T-helper 17 cell (primary cell): Measurements from ENCODE around the gene GNB5. TPM values are rescaled to one million over a fixed set of nuclear protein-coding genes. Genes with fewer than 3 reads are reported as not detected.
"Not testable (repeated sequence)": the region's sequence is repeated elsewhere in the genome, so short reads cannot be mapped to it uniquely, and the experiment has no call there.

Source experiments
- ATAC-seq: fragments of 150-1000 bp; cut with Tn5 transposase; 2 replicates; pipeline ENCODE4 v1.10.0; 2021; ENCODE audit warnings: mild to moderate bottlenecking, moderate library complexity
- DNase-seq, 3 donors: peaks; one replicate each; pipeline versions ENCODE4 v3.0.0 to v3.0.0-alpha.2; 2020 to 2021
- H3K9me3 ChIP-seq: one replicate; pipeline ENCODE4 v1.7.0; 2013; ENCODE audit warnings: low read length, mild to moderate bottlenecking; ENCODE audit not compliant: control insufficient read depth, poor library complexity, severe bottlenecking
- H3K27ac Mint-ChIP-seq: one replicate; pipeline ENCODE4 v1.8.0; 2022; ENCODE audit warnings: mild to moderate bottlenecking, moderate library complexity, mixed read lengths
- H3K27me3 Mint-ChIP-seq: one replicate; pipeline ENCODE4 v1.8.0; 2022; ENCODE audit warnings: mixed read lengths
- H3K36me3 Mint-ChIP-seq: one replicate; pipeline ENCODE4 v1.8.0; 2022; ENCODE audit warnings: low read depth, mixed read lengths
- H3K4me1 Mint-ChIP-seq: one replicate; pipeline ENCODE4 v1.8.0; 2022; ENCODE audit warnings: mild to moderate bottlenecking, mixed read lengths
- H3K4me3 Mint-ChIP-seq: one replicate; pipeline ENCODE4 v1.8.0; 2022; ENCODE audit warnings: mild to moderate bottlenecking, moderate library complexity, mixed read lengths
- total RNA-seq, 4 donors: library from RNA in 2 of 4; stranded (reverse) in 2 of 4; gene quantifications; one replicate each; pipeline ENCODE4 v1.2.3 and lab custom pipeline; 2022 to 2026

GNB5 gene
- total RNA-seq, 2 donors from 2014 or later: 63.2 to 79.7 TPM

DNA sequence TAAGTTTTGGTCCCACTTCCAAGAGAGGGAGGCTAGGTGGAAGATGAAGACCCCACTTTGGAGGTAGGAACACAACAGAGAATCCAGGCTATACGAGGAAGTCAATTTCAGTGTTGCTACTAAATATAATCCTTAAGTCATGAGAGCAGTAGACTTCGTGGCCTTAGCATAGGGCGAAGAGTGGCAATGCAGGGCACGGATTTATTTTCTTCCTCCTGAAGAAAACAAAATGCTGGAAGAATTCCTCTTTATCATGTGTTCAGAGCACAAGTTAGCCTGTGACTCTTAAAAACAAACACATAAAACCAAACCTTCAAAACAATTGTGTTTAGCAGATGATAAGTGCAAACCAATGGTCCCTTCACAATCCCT lies 98.0 kb downstream of the GNB5 start:
- peaks cover 22% of the 10 kb centered on the region for H3K27me3 Mint-ChIP-seq
- no peaks in the 10 kb centered on the region for H3K4me1 Mint-ChIP-seq
- no peak for ATAC-seq
- DNase-seq: no peak
- H3K4me3 Mint-ChIP-seq: no peak overlapping the region
- H3K36me3 Mint-ChIP-seq: peaks cover 2% of the 10 kb centered on the region
- H3K9me3 ChIP-seq: peaks cover 11% of the 10 kb centered on the region
- H3K27ac Mint-ChIP-seq: no peak overlapping the region

DNA sequence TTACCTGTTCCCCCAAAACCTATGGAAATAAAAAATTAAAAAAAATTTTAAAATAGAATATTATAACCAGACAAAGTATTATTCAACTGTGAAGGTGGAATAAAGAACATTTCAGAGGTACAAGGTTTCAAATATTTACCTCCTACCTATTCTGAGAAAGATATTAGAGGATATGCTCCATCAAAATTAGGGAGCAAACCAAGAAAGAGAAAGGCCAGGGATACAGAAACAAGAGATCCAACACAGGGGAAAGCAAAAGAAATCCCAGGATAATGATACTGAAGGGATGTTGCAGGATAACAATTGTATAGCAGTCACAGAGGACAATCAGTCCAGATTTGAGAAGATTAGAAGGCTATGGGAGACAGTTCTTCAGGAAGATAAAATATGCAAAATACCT lies 101.0 kb downstream of the GNB5 start:
- Mint-ChIP-seq H3K27me3 (peaks cover 16% of the 10 kb centered on the region), H3K36me3 (peaks cover 2% of the 10 kb centered on the region), H3K4me3 (no peak overlapping the region), H3K4me1 (no peaks in the 10 kb centered on the region), H3K27ac (no peak overlapping the region)
- ATAC-seq (no peak), DNase-seq (no peak)
- H3K9me3 ChIP-seq: peaks cover 11% of the 10 kb centered on the region

DNA sequence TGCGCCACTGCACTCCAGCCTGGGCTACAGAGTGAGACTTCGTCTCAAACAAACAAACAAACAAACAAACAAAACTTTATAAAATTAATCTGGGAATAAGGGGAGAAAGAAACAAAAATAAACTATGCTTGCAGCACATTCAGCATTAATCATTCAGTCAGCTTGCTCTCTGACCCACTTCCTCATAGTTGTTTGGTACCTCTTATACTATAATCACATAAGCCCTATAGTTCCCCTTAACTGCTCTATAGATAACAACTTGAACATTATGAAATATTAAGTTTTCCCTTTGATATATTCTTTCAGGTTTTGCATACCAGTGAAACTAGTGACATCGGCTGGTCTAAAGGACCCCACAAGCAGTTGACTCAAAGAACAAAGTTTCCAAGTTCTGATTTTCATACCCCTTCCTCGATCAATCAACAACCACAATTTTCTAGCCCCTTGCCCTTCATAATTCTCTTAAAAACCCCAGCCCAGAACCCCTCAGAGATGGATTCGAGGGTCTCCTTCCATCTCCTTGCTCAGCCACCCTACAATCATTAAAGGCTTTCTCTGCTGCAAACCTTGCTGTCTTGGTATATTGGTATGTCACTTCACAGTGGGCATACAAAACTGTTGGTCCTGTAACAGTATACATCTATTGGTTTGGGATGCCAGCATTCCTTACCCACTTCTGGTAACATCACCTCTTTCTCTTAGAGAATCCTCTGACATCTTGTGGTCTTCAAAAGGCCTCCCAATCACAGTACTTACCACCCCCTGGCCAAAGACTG lies 105.0 kb downstream of the GNB5 start:
- no peaks in the 10 kb centered on the region for H3K27me3 Mint-ChIP-seq
- H3K9me3 ChIP-seq: peaks cover 11% of the 10 kb centered on the region
- no peaks in the 10 kb centered on the region for H3K4me1 Mint-ChIP-seq
- ATAC-seq (no peak), DNase-seq (no peak)
- peaks cover 2% of the 10 kb centered on the region for H3K36me3 Mint-ChIP-seq
- no peak overlapping the region for H3K27ac Mint-ChIP-seq
- H3K4me3 Mint-ChIP-seq: no peak overlapping the region

DNA sequence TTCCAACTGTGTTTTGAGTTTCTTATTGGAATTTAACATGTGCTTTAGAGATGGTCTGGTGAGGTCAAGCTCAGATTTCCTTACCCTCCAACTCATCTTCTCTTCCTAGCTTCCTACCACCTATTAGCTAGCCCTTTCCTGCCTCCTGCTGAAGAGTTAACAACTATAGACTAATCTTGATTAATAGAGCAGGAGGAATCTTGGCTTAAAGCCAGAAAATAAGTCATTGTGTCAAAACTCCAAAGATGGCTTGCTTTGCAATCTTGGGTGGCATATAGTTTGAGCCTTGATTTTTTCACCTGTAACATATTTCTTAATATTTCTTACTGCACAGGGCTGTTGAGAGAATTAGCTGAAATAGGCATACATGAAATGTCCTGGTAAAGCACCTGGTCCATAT lies 105.9 kb downstream of the GNB5 start:
- H3K9me3 ChIP-seq: peaks cover 6% of the 10 kb centered on the region
- DNase-seq (no peak), ATAC-seq (no peak)
- Mint-ChIP-seq H3K4me3 (no peak overlapping the region), H3K27me3 (no peaks in the 10 kb centered on the region), H3K36me3 (peaks cover 2% of the 10 kb centered on the region), H3K27ac (no peak overlapping the region), H3K4me1 (no peaks in the 10 kb centered on the region)

DNA sequence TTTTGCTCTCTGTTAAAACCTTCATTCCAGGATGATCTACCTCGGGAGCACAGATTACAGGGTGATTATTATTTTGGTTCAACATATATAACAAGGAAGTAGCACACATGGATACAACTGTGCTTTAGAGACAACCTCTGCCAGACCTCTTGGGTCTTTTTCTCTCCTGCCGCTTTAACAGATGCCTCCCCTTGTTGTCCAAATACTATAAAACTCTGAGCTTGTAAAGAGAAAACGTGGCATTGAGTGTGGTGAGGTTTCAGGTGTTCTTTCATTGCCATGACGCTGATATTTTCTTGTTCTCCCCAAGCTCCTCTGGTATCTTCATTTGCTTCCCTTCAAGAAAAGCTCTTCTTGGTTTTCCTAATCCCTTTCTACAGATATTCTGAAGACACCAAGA lies 107.6 kb downstream of the GNB5 start:
- ATAC-seq (no peak), DNase-seq (no peak)
- peaks cover 5% of the 10 kb centered on the region for H3K27me3 Mint-ChIP-seq
- no peaks in the 10 kb centered on the region for H3K9me3 ChIP-seq
- no peaks in the 10 kb centered on the region for H3K36me3 Mint-ChIP-seq
- H3K4me3 Mint-ChIP-seq: no peak overlapping the region
- H3K4me1 Mint-ChIP-seq: peaks cover 7% of the 10 kb centered on the region
- H3K27ac Mint-ChIP-seq: peak overlapping the region; percentile 51

DNA sequence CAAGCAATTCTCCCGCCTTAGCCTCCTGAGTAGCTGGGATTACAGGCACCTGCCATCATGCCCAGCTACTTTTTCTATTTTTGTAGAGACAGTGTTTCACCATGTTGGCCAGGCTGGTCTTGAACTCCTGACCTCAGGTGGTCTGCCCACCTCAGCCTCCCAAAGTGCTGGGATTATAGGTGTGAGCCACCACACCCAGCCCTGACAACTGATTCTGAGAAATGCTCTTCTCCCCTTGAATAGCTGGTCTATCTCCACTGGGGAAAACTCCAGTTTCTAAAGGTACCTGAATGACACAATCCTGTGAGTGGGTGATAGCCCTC lies 108.2 kb downstream of the GNB5 start:
- not testable (repeated sequence) for H3K27me3 Mint-ChIP-seq, ATAC-seq, H3K9me3 ChIP-seq, H3K36me3 Mint-ChIP-seq, H3K4me3 Mint-ChIP-seq, DNase-seq, H3K4me1 Mint-ChIP-seq
- H3K27ac Mint-ChIP-seq: peak overlapping the region; percentile 51

DNA sequence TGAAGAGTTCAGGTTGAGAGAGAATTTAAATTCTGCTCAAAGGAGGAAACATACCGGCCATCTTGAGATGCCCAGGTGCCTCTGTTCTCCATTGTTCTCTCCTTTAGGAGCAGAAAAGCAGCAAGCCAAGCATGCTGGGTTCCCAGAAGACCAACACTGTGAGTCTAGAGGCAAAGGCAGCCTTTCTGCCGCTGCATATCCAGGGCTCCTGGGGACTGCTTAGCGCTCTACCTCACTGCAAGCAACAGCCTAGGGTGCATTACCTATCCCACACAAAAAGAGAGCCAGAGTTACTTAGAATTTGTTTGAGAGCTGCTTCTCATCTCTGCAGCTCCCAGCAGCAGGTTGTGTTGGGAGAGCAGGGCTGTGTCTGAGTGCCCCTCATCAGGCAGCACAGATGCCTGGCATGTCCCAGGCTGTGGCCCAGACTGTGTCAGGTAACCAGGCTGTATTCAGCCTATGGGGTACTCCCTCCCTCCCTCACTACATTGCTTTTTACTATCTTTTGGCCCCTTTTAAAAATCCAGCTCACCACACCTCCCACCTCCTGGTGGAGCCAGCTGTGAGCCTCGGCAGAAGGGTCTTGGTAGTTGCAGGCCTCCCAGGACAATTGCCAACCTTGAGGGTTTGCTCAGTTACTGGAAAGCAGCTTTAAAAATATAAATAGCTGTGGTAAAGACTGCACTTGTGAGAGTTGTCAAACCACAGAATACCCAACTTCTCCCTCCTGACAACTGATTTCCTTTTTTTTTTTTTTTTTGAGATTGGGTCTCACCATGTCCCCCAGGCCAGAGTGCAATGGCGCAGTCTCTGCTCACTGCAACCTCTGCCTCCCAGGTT lies 108.8 kb downstream of the GNB5 start:
- peaks cover 9% of the 10 kb centered on the region for H3K4me1 Mint-ChIP-seq
- no peaks in the 10 kb centered on the region for H3K36me3 Mint-ChIP-seq
- ATAC-seq: no peak
- no peak overlapping the region for H3K4me3 Mint-ChIP-seq
- H3K9me3 ChIP-seq: no peaks in the 10 kb centered on the region
- H3K27ac Mint-ChIP-seq: peak overlapping the region; percentile 51
- DNase-seq: no peak
- peaks cover 7% of the 10 kb centered on the region for H3K27me3 Mint-ChIP-seq

DNA sequence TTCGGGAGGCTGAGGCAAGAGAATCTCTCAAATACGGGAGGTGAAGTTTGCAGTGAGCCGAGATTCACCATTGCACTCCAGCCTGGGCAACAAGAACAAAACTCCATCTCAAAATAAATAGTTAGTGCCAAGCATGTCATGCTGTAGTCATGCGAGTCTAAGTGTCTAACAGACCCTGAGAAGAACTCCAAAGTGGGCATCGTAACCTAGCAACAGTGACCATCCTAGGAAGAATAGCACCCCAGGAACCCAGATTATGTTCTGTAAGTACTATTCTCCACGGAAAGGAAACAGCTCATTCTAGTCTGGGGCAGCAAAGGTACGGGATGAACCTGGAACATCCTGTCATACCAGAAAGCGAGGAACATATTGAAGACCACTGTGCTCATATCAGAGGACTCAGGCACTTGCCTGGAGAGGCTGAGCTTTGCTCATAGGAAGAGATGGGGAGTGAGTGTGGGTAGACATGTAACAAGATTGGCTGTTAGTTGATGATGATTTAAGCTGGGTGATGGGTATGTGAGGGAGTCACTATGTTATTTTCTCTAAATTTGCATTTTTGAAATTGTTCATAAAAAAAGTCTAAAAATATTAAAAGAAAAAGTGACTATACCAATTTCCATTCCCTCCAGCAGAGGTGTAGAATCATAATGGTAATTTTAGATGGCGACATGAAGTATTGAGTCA lies 110.3 kb downstream of the GNB5 start:
- Mint-ChIP-seq H3K4me1 (peaks cover 14% of the 10 kb centered on the region), H3K27me3 (peaks cover 7% of the 10 kb centered on the region), H3K36me3 (no peaks in the 10 kb centered on the region), H3K4me3 (no peak overlapping the region), H3K27ac (no peak overlapping the region)
- no peaks in the 10 kb centered on the region for H3K9me3 ChIP-seq
- DNase-seq: no peak
- ATAC-seq: no peak

DNA sequence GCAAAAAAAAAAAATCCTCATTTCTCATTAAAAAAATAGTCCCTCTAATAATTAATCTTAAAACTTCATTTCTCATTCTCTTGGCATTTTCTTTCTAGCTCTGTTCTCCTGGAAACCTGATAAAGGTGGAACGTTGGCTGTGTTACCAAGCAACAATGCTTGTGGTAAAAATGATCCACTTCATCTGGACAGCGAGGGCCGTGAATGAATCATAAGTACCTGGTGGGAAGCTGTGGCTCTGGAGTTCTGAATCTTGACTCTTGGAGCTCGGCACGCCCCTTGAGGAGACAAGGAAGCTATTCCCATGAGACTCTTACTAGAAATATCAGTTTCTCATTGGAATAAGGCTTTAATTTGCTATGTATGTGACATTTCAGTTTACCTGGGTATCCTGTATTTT lies 111.2 kb downstream of the GNB5 start:
- H3K4me3 Mint-ChIP-seq: no peak overlapping the region
- H3K9me3 ChIP-seq: no peaks in the 10 kb centered on the region
- ATAC-seq (no peak), DNase-seq (no peak)
- no peaks in the 10 kb centered on the region for H3K36me3 Mint-ChIP-seq
- H3K27ac Mint-ChIP-seq: no peak overlapping the region
- H3K4me1 Mint-ChIP-seq: peaks cover 14% of the 10 kb centered on the region
- H3K27me3 Mint-ChIP-seq: peaks cover 7% of the 10 kb centered on the region

DNA sequence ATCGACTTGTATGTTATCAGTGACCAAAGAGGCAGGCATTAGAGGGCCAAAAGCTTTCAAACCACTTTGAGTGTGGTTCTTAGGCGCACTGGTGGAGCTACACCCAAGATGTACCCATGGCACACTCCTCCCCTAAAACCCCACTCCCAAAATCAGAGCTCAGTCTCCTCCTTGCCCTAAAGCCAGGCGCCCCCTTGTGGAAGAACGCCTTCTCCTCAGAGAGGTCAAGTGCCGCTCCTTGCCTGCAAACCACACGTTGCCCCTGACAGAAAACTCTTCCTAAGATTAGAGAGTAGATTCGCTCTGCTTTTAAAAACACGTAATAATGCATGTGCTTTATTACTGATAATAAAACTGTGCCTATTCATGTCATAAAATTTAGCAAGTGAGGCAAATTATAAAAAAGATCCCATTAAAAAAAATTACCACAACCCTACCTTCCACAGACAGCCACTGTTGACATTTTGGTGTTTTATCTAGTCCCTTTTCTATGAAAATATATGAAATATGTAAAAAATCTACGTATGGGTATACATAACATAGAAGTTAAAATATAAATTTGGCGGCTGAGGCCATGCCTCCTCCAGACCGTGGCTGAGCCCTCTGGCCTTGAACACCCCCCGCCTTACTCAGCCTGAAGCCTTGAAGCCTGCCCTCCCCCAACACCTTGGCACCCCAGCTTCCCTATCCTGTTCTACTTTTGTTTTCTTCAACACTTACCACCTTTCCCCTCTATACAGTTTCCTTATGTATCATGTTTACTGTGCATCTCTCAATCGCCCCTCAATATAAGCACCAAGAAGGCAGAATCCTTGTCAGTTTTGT lies 112.1 kb downstream of the GNB5 start:
- DNase-seq (peak; percentile 64 to 82 (median 69)), ATAC-seq (peak; percentile 85)
- no peaks in the 10 kb centered on the region for H3K36me3 Mint-ChIP-seq
- no peak overlapping the region for H3K27ac Mint-ChIP-seq
- no peaks in the 10 kb centered on the region for H3K9me3 ChIP-seq
- peaks cover 7% of the 10 kb centered on the region for H3K27me3 Mint-ChIP-seq
- no peak overlapping the region for H3K4me3 Mint-ChIP-seq
- H3K4me1 Mint-ChIP-seq: peaks cover 14% of the 10 kb centered on the region

DNA sequence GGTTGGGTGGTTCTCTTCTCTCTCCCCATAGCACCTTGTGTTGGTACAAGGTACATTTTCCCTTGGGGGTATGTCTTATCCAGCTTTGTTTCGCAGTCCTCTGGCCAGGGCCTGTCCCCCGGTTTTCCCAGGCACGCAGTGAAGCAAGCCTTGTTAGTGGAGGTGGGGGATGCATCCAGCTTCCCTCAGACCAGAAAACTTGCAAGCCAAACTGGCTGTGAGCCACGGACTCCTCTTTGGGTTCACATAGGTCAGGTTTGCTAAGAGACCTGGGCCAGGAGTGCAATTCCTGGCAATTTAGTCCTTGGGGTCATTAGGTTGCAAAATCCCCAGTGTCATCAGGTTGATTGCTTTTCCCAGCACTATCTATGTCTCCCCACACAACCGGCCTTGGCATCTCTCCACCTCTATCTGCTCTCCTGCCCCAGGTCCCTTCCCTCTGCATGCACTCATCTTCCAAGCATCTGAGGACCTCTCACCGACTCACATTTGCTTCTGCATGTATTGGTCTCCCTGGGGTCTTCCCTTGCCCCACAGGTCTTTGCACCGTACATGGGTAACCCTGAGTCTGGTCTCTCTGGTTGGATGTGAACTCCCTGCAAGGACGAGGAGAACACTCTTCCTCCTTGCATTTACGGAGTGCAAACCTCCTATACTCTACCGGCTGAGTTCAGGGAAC lies 112.9 kb downstream of the GNB5 start:
- peaks cover 14% of the 10 kb centered on the region for H3K4me1 Mint-ChIP-seq
- ATAC-seq (no peak), DNase-seq (no peak)
- peaks cover 7% of the 10 kb centered on the region for H3K27me3 Mint-ChIP-seq
- no peaks in the 10 kb centered on the region for H3K9me3 ChIP-seq
- H3K36me3 Mint-ChIP-seq: no peaks in the 10 kb centered on the region
- no peak overlapping the region for H3K4me3 Mint-ChIP-seq
- no peak overlapping the region for H3K27ac Mint-ChIP-seq

DNA sequence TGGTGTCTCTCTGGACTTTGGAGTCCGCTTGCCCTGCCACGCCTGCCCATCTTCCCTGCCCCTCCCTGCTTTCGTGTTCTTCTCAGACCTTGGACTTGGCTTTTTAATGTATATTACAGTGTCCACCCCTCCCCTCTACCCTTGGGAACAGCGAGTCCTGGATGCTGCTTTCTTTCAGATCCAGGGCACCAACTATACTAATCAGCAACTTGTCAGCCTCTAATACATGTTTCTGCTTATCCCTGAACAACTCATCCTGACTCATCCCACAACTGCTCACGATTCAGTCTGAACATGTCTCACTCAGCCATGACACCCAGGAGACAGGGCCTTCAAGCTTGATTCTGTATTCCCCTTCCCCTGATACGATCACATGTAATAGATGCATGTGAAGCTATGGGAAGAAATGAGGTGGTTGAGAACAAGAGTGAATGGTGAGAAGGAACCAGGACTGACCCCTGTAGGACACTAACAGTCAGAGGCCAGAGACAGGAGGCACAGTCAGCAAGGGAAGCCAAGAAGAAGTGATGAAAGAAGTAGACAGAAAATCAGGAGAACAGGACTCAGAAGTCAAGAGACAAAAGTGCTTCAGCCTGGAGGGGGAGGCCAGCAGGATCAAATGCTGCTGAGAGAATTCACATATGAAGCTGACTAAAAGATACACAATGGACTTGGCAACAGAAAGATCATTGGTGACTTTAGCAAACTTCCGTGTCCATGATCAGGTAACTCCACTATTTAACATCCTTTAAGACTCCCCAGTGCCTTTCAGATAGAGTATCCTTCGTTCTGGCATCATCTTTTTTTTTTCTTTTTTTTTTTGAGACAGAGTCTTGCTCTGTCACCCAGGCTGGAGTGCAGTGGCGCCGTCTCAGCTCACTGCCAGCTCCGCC lies 114.1 kb downstream of the GNB5 start:
- no peak for DNase-seq
- Mint-ChIP-seq H3K4me1 (peaks cover 14% of the 10 kb centered on the region), H3K36me3 (no peaks in the 10 kb centered on the region), H3K27ac (no peak overlapping the region), H3K4me3 (no peak overlapping the region), H3K27me3 (peaks cover 7% of the 10 kb centered on the region)
- H3K9me3 ChIP-seq: no peaks in the 10 kb centered on the region
- no peak for ATAC-seq
